Measurements from ENCODE around the gene C16orf96.

C16orf96 gene

GRCh38 chr16:4616047-4616811 is 60.1 kb downstream of the C16orf96 start:
- peak; percentile 98 for DNase-seq (ENCODE audit: low read depth)

DNA sequence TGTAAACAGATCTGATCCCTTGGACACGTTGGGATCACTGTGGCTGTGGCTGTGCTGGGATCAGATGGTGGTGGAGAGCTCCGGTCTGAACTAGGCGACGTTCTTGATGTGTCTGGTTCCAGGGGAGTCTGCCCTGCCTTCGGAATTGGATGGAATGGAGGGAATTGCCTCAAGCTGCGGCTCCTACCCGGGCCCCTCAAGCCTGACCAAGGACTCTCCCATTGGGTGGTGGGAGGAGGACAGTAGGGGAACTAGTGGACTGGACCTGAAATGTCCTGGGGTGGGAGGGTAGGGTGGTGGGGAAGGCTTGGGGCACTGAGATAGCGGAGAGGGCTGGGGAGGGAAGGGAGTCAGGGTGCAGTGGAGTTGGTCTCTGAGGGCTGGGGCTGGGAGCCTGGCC is 61.7 kb downstream of the C16orf96 start:
- DNase-seq (ENCODE audit: low read depth), result no peak

DNA sequence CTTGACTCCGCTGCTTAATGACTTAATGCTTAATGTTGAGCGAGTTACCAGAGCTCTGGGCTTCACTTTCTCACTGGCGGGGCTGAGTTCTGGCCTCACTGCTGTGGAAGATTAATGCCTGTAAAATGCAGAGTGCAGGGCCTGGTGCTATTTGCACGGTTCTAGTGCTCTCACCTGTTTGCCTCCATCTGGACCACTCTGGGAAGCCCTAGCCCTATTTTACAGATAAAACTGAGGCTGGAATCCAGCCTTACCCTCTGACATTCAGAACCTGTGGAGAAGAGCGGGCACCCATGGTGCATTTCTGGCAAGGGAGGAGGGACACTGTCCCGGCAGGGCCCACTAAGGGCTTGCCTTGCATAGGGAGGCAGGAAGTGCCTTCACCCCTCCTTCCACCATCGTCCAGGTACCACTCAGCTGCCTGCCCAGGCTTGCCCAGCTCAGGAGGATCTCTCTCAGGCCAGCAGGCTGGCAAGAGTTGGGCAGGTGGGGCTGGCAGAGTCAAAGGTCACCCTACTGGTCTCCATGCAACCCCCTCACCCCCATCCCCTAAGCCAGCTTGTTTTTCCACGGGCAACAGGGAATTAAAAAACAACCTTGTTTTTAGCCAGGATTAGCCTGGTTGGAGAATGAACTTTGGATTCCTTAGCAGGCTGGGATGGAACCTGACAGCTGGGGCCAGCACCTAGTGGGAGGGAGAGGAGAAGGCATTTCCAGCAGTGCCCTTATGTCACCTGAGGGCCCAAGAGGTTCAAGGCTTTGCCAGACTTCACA is 62.7 kb downstream of the C16orf96 start:
- DNase-seq (ENCODE audit: low read depth), result no peak

- no peak for DNase-seq (ENCODE audit: low read depth)
These were observed 67.5 kb downstream of the C16orf96 start for GRCh38 chr16:4623593-4623992.

- peak; percentile 85 for DNase-seq (ENCODE audit: low read depth)
These were observed 68.1 kb downstream of the C16orf96 start, which contains the start of gene MGRN1 for GRCh38 chr16:4624015-4624826. Gene MGRN1 (plus strand): TSS chr16:4624826. CDS start chr16:4624961, 135 bp downstream.

DNA sequence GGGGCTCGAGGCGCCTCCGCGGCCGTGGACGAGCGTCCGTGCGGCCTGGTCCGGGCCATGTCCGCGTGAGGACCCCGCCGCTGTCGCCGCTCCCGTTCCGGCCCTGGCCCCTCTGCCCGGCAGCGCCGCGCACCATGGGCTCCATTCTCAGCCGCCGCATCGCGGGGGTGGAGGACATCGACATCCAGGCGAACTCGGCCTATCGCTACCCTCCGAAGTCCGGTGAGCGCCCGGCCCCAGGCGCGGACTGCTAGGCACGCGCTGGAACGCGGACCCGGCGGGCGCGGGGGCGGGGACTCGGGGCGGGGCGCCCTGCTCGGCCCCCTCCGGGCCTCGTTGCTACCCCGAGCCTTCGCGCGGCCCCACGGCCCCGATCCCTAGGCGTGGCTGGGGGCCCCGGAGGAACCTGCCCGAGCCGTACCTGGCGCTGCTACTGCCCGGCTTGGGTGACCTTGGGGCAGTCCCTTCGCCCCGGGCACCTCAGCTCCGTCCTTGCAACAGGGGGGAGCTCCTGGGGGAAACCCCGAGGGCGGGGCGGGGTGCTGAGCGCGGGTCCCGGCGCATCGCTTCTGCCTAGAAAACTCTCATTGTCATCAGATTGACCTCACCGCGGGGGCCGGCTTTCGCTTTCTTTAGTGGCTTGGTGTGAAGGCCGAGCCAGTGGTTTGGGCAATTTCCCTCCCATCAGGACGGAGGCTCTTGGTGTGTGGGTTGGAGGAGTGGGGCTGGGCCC is 68.9 kb downstream of the C16orf96 start:
- DNase-seq (ENCODE audit: low read depth), result peak; percentile 59

GRCh38 chr16:4625560-4626159 is 69.5 kb downstream of the C16orf96 start:
- DNase-seq (ENCODE audit: low read depth), result no peak

- no peak for DNase-seq (ENCODE audit: low read depth)
These were observed 70.3 kb downstream of the C16orf96 start for GRCh38 chr16:4626396-4626795.

DNA sequence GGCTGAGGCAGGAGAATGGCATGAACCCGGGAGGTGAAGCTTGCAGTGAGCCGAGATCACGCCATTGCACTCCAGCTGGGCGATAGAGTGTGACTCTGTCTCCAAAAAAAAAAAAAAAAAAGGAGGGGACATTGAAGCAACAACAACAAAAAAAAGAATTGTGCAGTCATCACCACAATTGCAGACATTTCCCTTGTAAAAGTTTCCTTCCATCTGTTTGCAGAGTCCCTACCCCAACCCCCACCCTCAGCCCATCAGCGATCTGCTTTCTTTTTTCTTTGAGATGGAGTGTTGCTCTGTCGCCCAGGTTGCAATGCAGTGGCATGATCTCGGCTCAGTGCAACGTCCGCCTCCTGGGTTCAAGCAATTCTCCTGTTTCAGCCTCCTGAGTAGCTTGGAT is 72.1 kb downstream of the C16orf96 start:
- no peak for DNase-seq (ENCODE audit: low read depth)

DNA sequence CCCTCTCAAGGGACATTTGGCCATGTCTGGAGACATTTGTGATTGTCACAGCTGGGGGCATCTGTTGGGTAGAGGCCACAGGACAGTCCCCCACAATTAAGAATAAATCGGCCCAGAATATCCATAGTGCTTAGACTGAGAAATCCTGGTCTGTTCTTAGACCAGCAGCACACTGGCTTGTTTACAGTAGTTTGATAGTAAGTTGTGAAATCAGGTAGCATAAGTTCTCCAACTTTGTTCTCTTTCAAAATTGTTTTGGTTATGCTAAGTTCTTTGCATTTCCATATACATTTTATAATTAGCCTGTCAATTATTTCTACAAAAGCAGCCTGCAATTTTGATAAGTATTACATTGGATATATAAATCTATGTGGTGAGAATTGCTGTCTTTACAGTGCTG is 75.3 kb downstream of the C16orf96 start:
- no peak for DNase-seq (ENCODE audit: low read depth)

- DNase-seq (ENCODE audit: low read depth), result no peak
These were observed 77.9 kb downstream of the C16orf96 start for GRCh38 chr16:4633910-4634635.

DNA sequence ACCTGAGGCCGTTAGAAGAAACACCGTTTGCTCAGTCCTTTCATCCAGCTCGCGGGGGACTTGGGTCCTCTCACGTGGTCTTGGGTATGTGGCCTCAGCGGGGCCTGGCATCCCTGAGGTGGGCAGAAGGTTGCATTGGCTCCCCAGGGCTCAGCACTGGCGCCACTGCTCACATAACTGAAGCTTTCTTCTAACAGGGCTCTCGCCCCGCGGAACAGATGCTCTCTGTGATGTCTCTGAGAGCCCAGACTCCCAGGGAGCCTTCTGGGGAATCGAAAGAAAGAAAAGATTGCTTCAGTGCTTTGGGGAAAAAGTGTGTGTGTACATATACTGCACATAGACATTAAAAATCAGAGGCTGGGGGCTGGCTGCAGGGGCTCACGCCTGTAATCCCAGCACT is 78.6 kb downstream of the C16orf96 start:
- no peak for DNase-seq (ENCODE audit: low read depth)

DNA sequence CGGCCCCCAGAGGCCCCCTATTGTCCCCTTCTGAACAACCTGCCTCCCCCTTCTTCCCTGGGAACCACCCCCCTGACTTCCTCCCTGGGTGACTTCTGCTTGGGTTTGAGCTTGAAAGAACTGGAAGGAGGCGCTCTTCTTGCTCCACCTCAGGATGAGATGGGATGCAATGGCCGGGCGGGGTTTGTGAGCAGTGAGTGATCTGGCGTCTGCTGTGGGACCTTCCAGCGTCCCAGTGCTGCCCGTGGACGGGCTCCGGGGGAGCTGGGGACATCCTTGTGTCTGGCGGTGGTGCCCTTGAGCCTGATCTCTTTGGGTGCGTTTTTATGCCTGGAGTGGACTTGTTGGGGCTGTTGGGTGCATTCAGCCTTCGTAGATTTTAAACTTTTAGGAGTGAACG is 80.1 kb downstream of the C16orf96 start:
- DNase-seq (ENCODE audit: low read depth), result no peak

DNA sequence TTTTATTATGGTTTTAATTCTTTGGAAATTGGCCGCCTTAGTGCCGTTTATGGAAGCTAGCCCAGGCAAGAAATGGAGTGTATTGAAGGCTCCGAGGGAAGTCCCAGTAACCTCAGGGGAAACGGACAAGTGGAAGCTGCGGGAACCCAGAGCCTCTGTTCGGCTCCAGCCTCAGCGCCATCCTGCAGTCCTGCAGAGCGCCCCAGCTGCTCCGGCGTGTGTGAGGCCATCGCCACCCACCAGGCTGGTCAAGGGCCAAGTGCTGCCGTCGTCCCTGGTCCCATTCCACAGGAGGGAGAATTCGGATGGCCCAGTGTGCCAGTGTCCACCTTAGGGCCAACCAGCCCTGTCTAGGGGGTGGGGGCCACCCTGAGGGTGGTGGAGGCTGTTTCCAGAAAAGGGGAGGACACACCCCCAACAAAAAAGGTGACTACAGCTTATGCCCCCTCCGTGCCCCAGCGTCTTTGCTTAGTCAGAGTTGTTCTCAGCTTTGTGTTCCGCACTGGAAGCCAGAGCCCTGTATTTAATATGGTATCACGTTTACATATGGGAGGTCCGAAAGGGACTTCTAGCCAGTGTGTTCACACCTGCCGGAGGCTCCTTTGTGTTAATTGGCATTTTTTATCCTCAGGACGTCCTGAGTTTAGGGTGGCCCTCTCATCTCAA is 81.5 kb downstream of the C16orf96 start:
- no peak for DNase-seq (ENCODE audit: low read depth)

GRCh38 chr16:4639899-4640509 is 83.9 kb downstream of the C16orf96 start:
- no peak for DNase-seq (ENCODE audit: low read depth)

- DNase-seq (ENCODE audit: low read depth), result no peak
These were observed 84.6 kb downstream of the C16orf96 start for GRCh38 chr16:4640572-4641305.

DNA sequence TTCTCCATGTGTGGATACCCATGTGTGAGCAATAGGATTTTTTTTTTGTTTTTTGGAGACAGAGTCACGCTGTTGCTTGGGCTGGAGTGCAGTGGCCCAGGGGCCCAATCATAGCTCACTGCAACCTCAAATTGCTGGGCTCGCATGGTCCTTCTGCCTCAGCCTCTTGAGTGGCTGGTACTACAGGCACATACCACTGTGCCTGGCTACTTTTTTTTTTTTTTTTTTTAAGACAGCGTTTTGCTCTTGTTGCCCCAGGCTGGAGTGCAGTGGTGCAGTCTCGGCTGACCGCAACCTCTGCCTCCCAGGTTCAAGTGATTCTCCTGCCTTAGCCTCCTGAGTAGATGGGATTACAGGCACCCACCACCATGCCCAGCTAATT is 85.2 kb downstream of the C16orf96 start:
- no peak for DNase-seq (ENCODE audit: low read depth)

GRCh38 chr16:4641895-4642294 is 85.8 kb downstream of the C16orf96 start:
- no peak for DNase-seq (ENCODE audit: low read depth)

Measured in activated T-helper 9 cell treated with anti-CD3 and anti-CD28 coated beads, Interleukin-2, amount 50 U/mL, for 16 hours (primary cell).